Caki2 (cell line): ENCODE results near the gene RPL35. TPM values are rescaled to one million over a fixed set of nuclear protein-coding genes. Genes with fewer than 3 reads are reported as not detected.
A peak's percentile ranks its signal among the peaks of the same experiment; 100 is the strongest.

Experiments used
- DNase-seq: peaks from one replicate; pipeline ENCODE4 v3.0.0-alpha.2; 2015; ENCODE audit warnings: low read depth
- in situ Hi-C: cut with HindIII; loops from 2 replicates; pipeline ENCODE4 v1.10.0; 2016; ENCODE audit warnings: low sequenced_read_pairs, low pct_unique_long_range_greater_than_20kb, mixed read lengths
- total RNA-seq: library from RNA; depleted of rRNA; stranded (reverse); fragments of >200 nt; shearing (Covaris generic); gene quantifications from 2 replicates; pipeline ENCODE4 v1.2.3, GENCODE V29; 2014; ENCODE audit warnings: low replicate concordance; rRNA removed

The RPL35 gene
- total RNA-seq: 1,626 and 1,845 TPM in 2 replicates

GRCh38 chr9:124861342-124862229 is at the start of gene RPL35, which contains the start of gene ARPC5L:
RPL35 (minus strand) TSS chr9:124861957; CDS start chr9:124861912, 45 bp downstream.
ARPC5L (plus strand) TSS chr9:124862130; CDS start chr9:124869291, 7,161 bp downstream.
- in situ Hi-C loops: no loop called here
- DNase-seq: peak; percentile 90

GRCh38 chr9:124908098-124908497 is 46.3 kb upstream of the RPL35 start:
- DNase-seq: no peak
- in situ Hi-C loops: no loop called here

- no peak for DNase-seq
- in situ Hi-C loops: no loop called here
Observed at GRCh38 chr9:124906966-124907365, 45.2 kb upstream of the RPL35 start.

GRCh38 chr9:124899845-124900244 is 38.1 kb upstream of the RPL35 start:
- DNase-seq: no peak
- in situ Hi-C loops: no loop called here

GRCh38 chr9:124897570-124898460 is 36.1 kb upstream of the RPL35 start:
- in situ Hi-C loops: no loop called here
- DNase-seq: no peak

GRCh38 chr9:124894741-124895170 is 33.0 kb upstream of the RPL35 start:
- in situ Hi-C loops: no loop called here
- DNase-seq: peak; percentile 17

- no peak for DNase-seq
- in situ Hi-C loops: no loop called here
Observed at GRCh38 chr9:124894035-124894740, 32.4 kb upstream of the RPL35 start.

- in situ Hi-C loops: no loop called here
- no peak for DNase-seq
Observed at GRCh38 chr9:124890179-124890578, 28.4 kb upstream of the RPL35 start.

- in situ Hi-C loops: no loop called here
- no peak for DNase-seq
Observed at GRCh38 chr9:124889006-124889405, 27.2 kb upstream of the RPL35 start.

GRCh38 chr9:124887832-124888231 is 26.1 kb upstream of the RPL35 start:
- no peak for DNase-seq
- in situ Hi-C loops: no loop called here

GRCh38 chr9:124886866-124887492 is 25.2 kb upstream of the RPL35 start:
- in situ Hi-C loops: no loop called here
- no peak for DNase-seq

GRCh38 chr9:124886461-124886860 is 24.7 kb upstream of the RPL35 start:
- in situ Hi-C loops: no loop called here
- no peak for DNase-seq

GRCh38 chr9:124885551-124885950 is 23.8 kb upstream of the RPL35 start:
- no peak for DNase-seq
- in situ Hi-C loops: no loop called here

- no peak for DNase-seq
- in situ Hi-C loops: no loop called here
Observed at GRCh38 chr9:124884376-124884775, 22.6 kb upstream of the RPL35 start.

- in situ Hi-C loops: no loop called here
- no peak for DNase-seq
Observed at GRCh38 chr9:124882231-124882630, 20.5 kb upstream of the RPL35 start.

GRCh38 chr9:124881138-124881743 is 19.5 kb upstream of the RPL35 start:
- in situ Hi-C loops: no loop called here
- DNase-seq: no peak

- no peak for DNase-seq
- in situ Hi-C loops: no loop called here
Observed at GRCh38 chr9:124880501-124880900, 18.7 kb upstream of the RPL35 start.
